HG03097 (cell line): ENCODE data around the gene TPCN2.

ENCODE experiments used
- ATAC-seq: cut with Tn5 transposase; IDR thresholded peaks from one replicate; pipeline ENCODE4 v1.9.1; 2021; ENCODE audit not compliant: unreplicated experiment, low FRiP score

The TPCN2 gene

DNA sequence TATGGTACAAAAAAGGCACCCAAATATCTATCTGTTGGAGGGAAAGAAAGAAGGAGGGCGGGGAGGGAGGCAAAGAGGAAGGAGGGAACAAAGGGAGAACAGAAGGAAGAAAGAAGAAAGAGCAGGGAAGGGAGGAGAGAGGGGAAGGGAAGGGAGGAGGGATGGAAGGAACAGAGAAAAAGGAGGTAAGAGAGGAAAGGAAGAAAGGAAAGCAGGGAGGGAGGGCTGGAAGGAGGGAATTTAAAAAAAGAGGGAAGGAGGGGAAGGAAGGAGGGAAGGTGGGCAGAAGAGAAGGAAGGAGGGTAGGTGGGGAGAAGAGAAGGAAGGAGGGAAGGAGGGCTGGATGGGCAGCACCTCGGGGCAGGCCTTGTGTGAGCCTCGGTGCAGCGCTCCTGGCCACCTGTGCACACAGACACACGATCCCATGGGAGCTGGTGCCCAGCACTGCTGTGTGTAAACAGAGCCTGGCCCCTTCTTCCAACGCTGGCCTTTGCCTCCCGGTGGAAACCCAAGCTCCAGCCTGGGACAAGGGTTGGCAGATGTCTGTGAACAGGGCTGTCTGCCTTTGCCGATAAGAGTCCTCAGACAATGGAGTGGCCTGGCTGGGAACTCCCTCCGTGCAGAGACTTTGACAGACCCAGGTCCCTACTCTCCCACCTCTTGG lies 130.2 kb downstream of the TPCN2 start:
- no peak for ATAC-seq

DNA sequence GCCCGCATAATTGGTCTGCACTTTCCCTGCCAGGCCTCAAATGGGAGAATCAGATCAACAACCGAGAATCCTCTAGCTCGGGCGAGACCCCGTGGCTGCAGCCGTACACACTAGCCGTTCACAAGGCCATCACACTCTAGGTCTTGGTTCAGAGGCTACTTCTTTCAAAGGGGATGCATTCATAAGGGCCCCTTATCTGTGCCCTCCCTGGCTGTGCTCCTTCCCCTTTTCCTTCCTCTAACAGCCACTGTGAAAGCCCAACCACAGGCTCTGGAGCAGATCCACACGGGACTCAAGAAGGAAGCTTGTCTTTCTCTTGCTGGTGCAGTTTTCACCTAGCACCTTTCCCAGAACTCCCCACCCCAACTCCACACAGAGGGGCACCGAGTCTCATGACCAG lies 131.5 kb downstream of the TPCN2 start:
- no peak for ATAC-seq

DNA sequence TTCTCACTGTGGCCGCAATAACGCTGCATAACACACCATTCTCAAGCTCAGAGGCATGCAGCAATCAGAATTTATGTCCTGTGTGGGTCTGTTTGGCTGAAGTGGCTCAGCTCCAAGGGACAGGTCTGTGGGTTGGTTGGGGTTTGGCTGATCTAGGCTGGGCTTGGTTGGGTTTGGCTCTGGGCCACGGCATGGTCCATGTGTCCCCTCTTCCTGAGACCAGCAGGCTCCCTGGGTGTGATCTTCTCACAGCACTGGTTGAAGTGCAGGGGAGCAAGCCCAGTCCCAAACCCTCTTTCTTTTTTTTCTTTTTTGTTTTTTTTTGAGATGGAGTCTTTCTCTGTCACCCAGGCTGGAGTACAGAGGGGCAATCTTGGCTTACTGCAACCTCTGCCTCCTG lies 132.0 kb downstream of the TPCN2 start:
- no peak for ATAC-seq

DNA sequence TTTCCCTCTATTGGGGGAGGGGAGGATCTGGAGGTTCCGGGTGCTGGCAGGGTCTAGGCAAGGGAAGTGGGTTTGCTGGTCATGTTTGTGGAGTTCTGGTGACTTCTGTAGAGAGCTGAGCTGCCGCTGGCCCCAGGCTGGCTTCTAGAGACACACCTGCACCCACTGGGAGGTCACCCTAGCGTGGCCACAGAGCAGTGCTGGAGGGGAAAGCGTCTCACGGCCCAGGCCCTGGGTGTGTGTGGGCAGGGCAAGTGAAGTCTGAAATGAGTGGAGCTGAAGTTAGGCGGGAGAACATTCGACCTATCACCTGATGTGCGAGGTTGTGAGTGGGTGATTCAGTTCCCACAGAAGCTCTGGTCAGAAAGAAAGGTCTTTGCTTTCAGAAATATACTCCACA lies 134.9 kb downstream of the TPCN2 start:
- ATAC-seq, result no peak
